NCI-H460 (cell line): ENCODE data around the gene FRRS1L. TPM values are rescaled to one million over a fixed set of nuclear protein-coding genes. Genes with fewer than 3 reads are reported as not detected.
A peak's percentile ranks its signal among the peaks of the same experiment; 100 is the strongest.

Source experiments
- DNase-seq: peaks from one replicate; pipeline ENCODE4 v3.0.0-alpha.2; 2016; ENCODE audit warnings: low read depth; ENCODE audit errors: extremely low read depth
- total RNA-seq: library from RNA; depleted of rRNA; stranded (reverse); fragments of >200 nt; shearing (Covaris generic); gene quantifications from 2 replicates; pipeline ENCODE4 v1.2.3, GENCODE V29; 2014

Gene FRRS1L
- total RNA-seq, 1 experiment from 2014 or later, result not detected

DNA sequence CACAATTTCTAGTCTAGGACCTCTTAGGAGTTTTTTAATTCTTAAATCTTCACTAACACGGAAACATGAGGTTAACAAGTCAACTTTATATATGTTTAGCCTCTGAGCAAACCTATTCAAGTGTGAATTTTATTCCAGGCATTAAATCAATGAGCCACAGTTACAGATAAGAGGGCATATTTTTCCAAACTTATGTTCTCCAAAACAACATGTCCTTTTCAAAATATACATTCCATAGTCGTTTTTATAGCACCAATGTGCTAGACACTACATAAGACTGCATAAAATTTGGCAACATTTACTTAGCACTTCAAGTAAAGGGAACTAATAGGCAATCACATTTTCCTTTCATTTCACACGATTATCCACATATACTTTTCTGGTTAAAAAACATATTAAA is 53.8 kb downstream of the FRRS1L start:
- no peak for DNase-seq

DNA sequence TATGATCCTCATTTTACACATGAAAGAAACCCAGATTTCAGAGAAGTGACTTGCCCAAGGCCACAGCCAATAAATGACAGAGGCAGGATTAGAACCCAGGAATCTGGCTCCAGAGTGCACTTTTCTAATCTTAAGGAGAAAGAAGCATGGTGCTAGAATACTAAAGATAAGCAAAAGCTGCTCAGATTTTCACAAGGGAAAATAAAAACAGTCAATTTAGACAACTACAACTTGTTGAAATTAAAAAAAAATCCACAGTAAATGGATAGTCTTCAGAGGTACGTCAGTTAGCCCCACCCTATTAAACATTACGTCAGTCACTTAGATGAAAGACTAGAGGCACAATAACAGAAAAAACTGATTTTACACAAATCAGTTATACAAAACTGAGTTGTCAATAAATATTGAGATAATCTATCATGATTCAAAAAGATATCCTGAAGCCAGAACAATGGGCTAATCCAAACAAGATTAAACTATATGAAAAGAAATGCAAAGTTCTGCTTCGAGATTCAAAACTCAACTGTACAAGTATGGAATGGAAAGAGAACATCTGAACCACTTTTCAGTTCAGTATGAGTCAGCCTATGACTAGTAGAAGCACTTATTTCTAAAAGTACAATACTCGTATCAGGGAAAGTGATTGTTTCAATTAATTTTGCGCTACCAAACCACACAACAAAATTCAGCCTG is 56.6 kb downstream of the FRRS1L start:
- peak; percentile 51 for DNase-seq

GRCh38 chr9:109109967-109110328 is 57.1 kb downstream of the FRRS1L start:
- no peak for DNase-seq

DNA sequence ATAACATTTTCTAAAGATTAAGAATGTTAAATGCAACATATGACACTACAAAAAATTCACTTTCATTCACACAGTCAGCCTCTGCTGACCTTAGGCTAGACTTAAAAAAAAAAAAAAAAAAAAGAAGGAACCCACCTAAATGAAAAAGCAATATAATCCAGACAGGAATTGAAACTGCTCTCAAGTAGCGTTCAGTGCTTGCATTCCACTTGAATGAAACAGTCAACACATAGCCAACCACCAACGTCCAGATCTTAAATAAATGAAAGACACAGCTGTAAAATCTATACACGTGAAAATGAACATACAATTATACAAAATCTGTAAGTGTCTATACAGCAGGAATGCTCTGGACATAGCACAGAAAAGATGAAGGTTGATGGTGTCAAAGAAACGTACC is 58.7 kb downstream of the FRRS1L start:
- no peak for DNase-seq

DNA sequence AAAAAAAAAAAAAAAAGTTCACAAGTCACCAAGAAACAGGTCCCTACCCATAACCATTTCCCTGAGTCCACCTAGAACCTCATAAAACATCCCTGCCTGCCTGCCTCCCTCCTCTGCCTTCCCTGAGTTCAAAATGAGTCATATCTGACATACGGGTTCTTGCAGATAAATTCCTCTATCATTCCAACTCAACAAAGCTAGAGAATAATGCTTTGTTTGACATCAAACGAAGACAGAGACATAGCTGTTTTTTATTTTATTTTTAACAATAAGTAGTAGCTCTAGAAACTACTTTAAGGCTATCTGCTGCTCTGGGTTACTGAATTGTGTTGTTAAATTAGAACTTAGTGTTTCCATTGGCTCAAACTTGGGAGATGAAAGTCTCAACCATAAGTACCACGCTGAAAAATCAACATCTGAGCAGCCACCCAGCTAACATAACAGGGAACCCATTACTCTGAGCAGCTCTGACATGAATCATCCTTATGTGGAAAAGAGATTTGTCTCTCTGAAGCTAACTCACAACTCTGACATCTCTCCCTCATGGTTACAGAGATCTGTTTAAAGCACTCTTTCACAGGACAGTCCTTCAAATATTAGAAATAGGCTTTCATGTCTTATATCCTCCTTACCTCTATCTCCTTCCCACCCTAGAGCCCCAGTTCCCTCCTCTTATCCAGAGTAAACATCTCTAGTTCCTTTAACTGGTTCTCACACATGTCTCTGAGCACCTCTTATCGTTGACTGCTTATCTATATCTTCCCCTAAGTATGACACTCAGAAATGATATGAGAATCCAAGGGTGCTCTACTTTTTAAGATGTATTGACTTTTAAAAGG is 59.4 kb downstream of the FRRS1L start:
- DNase-seq, result no peak

DNA sequence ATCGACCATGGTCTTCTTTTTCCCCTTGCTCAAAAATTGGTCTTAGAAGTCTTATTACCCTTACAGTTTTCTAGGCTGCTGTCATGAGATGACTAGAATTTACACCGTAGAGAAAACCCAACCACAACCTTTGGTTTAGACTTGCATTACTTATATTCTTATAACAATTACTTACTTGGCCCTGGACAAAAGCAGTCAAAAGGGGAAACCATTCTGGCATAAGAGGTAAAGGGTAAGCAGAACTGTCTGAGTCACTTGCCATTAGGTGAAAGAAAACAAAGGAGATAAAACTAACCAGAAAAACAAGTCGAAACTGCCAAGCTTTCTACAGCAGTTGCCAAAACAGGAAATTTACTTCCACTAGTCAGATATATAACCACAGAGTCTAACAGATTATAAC is 65.2 kb downstream of the FRRS1L start:
- no peak for DNase-seq

DNA sequence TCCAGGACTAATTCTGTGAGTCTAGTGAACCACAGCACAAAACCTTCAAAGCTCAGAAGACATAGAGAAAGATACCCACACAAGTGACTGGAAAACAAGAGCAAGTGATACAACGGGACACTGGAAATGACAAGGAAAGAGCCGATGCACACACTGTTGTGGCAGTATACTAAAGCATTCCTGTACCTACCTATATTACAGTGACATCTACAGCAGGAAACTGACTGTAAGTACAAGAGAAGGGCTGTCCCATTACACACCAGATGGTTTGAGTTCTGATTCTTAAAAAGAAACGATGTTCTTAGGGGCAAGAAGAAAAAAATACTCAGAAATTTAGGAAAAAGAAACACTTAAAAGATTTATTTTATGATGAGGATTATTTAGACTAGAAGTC is 65.8 kb downstream of the FRRS1L start:
- DNase-seq, result no peak

DNA sequence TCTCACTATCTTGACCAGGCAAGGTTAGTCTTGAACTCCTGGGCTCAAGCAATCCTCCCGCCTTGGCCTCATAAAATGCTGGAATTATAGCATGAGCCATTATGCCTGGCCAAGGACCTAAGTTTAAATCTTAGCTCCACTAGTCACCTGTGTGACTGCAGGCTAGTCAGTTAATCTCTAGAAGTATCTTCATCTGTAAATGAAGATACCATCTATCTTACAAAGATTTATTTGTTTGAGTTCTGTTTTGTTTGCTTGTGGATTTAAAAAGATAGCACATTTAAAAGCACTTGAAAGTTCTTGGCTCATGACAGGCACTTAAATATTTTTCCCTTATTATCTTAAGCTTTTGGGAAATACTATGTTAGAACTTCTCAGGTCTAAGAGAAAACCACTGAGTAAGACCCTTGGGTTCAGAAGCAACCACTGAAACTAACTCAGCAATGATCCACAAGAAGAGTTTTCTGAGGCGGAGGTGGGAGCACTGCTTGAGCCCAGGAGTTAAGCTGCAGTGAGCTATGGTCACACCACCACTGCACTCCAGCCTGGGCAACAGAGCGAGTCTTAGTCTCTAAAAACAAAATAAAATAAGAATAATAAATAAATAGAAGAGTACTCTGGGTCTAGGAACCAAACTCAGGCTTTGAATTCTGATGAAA is 66.4 kb downstream of the FRRS1L start:
- no peak for DNase-seq

DNA sequence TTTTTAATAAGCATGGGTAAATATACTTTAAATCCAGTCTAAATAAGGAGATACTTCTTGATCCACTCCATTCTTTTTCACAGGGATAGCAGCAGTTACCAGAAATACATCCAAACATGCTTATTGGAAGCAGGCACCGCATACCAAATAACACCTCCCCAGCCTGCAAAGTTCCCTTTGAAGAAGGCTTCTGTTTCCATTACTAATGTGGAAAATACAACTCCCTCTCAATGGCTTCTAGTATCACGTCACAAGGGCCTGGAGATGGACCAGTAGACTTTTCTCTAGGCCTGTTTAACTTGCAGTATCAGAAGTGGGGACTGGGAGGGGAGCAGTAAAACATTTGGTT is 68.1 kb downstream of the FRRS1L start:
- DNase-seq, result no peak

GRCh38 chr9:109098171-109098959 is 68.7 kb downstream of the FRRS1L start:
- no peak for DNase-seq

DNA sequence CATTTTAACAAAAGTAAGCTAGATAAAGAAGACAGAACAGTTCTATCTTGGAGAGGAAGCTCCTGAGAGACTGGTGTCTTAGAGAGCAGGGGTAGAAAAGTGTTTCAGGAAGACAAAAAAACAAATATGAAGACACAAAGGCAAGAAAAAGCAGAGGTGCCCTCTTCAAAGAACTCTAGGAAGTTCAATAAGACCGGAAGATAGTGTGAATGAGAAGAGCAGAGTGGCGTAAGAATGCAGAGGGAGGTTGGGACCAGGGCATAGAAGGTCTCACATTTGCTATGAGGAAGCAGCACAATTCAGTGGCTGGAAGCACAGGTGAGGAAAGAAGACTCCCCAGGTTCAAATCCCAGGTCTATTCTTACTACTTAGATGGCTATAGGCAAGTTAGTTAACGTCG is 69.9 kb downstream of the FRRS1L start:
- no peak for DNase-seq

DNA sequence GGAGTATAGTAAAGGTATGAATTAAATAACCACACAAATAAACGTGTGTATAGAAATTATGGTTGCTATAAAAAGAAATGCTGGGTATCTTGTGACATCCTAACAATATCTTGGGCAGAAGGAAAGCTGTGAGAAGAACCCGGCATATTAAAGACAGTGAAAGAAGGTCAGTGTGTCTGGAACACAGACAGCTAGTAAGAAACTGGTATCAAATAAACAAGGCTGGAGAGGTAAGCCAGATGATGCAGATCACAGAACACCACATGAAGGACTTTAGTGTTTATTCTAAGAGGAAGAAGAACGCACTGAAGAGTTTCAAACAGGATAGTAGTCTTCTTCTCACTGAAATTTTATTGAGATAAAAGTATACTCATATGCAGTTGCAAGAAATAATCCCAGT is 71.7 kb downstream of the FRRS1L start:
- no peak for DNase-seq

GRCh38 chr9:109094268-109094667 is 72.8 kb downstream of the FRRS1L start:
- no peak for DNase-seq

DNA sequence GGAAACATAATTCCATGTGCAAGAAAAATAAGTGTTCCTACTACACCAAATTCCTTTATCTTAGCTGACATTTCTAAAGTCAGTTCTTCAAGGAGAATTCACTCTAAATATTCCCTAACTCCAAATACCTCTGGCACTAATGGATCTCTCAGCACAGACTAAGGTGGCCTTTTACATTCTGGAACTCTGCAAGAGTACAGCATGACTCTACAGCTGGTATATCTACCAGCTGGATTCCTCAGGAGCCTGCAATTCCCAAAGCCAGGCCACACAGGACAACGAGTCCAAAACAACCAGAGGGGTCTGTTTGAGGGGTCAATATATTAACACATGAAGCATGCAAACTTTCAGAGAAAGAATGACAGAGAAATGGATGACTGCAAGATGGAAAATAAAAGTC is 74.5 kb downstream of the FRRS1L start:
- DNase-seq, result no peak

DNA sequence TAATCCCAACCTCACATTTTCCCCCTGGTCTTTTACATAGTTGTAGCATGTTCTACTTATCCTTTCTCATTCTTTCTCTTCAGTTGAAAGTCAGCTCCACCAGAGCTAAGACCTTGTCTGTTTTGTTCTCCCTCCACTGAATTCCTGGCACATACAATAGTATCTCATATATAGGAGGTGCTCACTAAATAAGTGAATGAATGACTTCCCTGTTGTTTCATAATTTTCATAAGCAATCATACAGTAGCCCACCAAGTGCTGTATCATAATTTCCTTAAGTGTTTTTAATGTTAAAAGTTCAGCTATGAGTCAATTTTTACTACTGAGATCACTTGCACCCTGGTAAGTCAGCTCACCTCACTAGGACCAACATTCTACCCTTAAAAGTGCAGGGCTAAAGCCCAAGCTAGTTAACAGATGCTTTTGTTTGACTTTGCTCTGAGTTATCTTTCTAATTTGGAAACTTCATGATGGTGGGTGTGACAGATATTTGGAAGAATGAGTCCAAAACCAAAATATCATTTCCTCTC is 74.9 kb downstream of the FRRS1L start:
- no peak for DNase-seq

- DNase-seq, result no peak
Observed at GRCh38 chr9:109088221-109088620, 78.8 kb downstream of the FRRS1L start.

- DNase-seq, result no peak
Observed at GRCh38 chr9:109087795-109088194, 79.3 kb downstream of the FRRS1L start.

DNA sequence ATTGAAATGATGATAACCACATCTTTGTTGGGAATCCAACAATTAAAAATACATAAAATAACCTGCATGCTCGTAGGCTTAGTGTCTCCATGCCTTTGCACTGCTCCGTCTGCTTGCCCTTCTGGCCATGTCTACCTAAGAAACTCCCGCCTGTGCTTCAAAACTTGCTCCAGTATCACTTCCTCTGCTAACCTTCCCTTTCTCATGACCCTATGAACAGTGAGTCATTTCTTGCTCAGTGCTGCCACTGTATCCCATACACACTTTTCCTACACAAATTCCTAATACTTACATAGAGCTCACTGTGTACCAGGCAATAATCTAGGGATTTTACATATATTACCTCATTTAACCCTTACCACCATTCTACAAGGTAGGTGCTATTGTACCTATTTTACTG is 80.8 kb downstream of the FRRS1L start:
- no peak for DNase-seq

- no peak for DNase-seq
Observed at GRCh38 chr9:109085510-109085909, 81.5 kb downstream of the FRRS1L start.

DNA sequence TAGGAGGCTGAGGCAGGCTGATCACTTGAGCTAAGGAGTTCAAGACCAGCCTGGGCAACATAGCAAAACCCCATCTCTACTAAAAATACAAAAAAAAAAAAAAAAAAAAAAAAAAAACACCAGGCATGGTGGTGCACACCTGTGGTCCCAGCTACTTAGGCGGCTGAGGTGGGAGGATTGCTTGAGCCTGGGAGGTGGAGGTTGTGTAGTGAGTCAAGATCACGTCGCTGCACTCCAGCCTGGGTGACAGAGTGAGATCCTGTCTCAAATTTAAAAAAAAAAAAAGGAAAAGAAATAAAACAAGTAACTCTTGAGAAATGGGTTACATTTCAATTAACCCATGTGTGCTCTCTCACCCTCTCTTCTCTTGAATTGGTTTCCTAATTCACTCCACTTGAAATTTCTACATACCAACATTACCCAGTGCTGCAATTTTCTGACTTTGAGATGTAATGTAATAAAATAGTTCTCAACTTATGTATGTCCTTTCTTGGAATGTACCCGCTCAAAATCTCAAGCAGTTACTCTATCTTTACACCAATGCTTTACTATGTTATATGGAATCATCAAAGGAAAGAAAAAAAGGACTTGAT is 83.1 kb downstream of the FRRS1L start:
- no peak for DNase-seq
